Stimulated activated memory B cell treated with anti-CD40 and anti-IgM and Interleukin-4, amounts not matched to agents 10 μg/mL and 1 μg/mL and 100 μg/mL, for 72 hours (primary cell): ENCODE measurements around the gene CHI3L2.

Experiments used
- ATAC-seq: fragments of 150-1000 bp; cut with Tn5 transposase; 2 replicates; pipeline ENCODE4 v1.10.0; 2021
- H3K27ac Mint-ChIP-seq: one replicate; pipeline ENCODE4 v1.8.0; 2022; ENCODE audit warnings: mild to moderate bottlenecking, mixed read lengths
- H3K27me3 Mint-ChIP-seq: one replicate; pipeline ENCODE4 v1.8.0; 2022; ENCODE audit warnings: mixed read lengths
- H3K36me3 Mint-ChIP-seq: one replicate; pipeline ENCODE4 v1.8.0; 2022; ENCODE audit warnings: mixed read lengths
- H3K4me1 Mint-ChIP-seq: one replicate; pipeline ENCODE4 v1.8.0; 2022; ENCODE audit warnings: mixed read lengths
- H3K4me3 Mint-ChIP-seq: one replicate; pipeline ENCODE4 v1.8.0; 2022; ENCODE audit warnings: mild to moderate bottlenecking, moderate library complexity, mixed read lengths
- H3K9me3 Mint-ChIP-seq: one replicate; pipeline ENCODE4 v1.8.0; 2022; ENCODE audit warnings: mixed read lengths

CHI3L2 gene

GRCh38 chr1:111222308-111223125 lies 5.0 kb upstream of the CHI3L2 start:
- Mint-ChIP-seq H3K9me3 (no peaks in the 10 kb centered on the region), H3K27me3 (no peaks in the 10 kb centered on the region), H3K27ac (peak overlapping the region; percentile 86), H3K4me1 (peaks cover 87% of the 10 kb centered on the region), H3K4me3 (peak overlapping the region; percentile 76), H3K36me3 (no peaks in the 10 kb centered on the region)
- peak; percentile 70 for ATAC-seq

DNA sequence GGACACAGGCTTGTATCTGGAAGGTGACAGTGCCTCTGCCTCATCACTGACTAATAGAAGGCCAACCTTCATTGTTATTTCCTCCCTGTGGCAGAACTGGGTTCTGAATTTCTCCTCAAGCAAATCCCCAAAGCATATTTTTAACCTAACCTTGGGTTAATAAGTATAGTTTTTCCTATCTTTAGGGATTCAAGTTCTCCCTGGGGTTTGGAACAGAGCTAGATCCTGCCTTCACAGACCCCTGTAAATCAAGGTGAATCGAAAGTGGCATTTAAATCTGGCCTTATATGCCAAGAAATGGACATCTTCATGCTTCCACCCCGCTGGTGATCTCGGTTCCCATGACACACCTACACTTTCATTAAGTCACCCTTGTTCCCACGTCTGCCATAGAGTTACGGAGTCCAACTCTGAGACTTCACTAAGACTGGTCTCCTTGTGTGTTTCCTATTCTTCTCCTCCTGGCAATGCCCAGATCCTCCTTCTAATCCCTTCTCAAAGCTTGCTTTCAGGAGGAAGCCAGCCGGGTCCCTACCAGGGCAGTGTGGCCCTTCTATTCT lies 4.3 kb upstream of the CHI3L2 start:
- peaks cover 87% of the 10 kb centered on the region for H3K4me1 Mint-ChIP-seq
- no peak for ATAC-seq
- H3K4me3 Mint-ChIP-seq, result no peak overlapping the region
- H3K36me3 Mint-ChIP-seq, result no peaks in the 10 kb centered on the region
- H3K27me3 Mint-ChIP-seq, result no peaks in the 10 kb centered on the region
- H3K27ac Mint-ChIP-seq, result peak overlapping the region; percentile 86
- H3K9me3 Mint-ChIP-seq, result no peaks in the 10 kb centered on the region

DNA sequence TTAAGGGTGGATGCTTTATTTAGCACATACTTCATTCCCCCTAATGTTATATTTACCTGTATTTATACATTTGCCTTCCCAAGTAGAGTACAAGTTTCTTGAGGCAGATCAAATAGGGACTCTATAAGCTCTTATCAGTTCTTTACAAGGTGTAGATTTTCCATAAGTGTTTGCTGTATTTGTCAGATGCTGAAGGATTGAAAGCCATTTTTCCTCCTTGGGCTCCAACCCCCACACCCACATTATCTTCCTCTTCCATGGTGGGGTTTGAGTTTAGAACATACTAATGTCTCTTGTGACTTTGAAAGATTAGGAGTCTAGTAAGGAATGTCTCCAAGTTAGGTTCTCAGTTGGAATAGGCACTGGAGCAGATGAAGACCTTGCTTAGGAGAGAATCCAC lies 2.4 kb upstream of the CHI3L2 start:
- H3K27ac Mint-ChIP-seq, result peak overlapping the region; percentile 70
- H3K9me3 Mint-ChIP-seq, result no peaks in the 10 kb centered on the region
- no peaks in the 10 kb centered on the region for H3K36me3 Mint-ChIP-seq
- peaks cover 80% of the 10 kb centered on the region for H3K4me1 Mint-ChIP-seq
- no peak overlapping the region for H3K4me3 Mint-ChIP-seq
- no peaks in the 10 kb centered on the region for H3K27me3 Mint-ChIP-seq
- ATAC-seq, result no peak

GRCh38 chr1:111225717-111226400 lies 1.7 kb upstream of the CHI3L2 start:
- H3K4me3 Mint-ChIP-seq, result no peak overlapping the region

DNA sequence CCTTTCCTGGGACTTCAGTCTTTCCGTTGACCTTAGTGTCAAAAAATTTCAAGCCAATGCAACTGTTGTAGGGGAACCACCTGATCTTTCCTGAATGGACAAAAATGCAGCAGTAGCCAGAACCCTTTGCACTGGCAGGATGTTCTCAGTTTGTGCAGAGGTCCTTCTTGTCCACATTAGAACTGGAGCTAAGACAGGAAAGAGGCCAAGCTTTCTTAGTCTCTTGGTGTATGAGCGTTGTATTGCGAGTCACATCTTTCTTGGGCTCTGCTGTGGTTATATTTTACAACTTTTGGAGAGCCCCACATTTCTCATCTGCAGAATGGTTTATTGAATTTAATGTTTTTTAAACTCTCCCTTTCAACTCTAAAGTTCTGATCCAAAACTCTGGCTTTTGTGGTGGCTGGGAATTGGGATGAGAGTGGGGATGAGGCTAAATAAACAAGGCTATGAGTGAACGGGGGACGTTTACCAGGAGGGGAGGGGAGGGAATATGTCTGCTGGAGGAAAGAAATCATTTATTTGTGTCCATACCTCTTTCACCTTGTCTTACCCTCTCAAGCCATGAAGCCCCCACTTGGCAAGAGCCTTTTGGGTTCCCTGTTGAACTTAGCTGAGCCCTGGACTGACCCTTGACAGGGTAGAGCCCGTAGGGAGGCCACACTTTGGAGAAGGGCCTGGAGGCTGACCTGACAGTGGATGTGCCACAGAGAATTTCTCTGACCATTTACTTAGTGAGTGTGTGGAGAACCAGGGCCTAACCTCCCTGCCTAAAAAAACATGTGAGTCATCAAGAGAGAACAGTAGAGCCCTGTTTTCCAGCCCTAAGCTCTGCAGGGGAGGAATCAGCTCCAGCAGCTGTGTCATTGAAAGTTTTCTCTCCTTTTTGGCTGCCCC lies 586 bp downstream of the CHI3L2 start:
- no peaks in the 10 kb centered on the region for H3K9me3 Mint-ChIP-seq

More at GRCh38 chr1:111225717-111226400, 1.7 kb upstream of the CHI3L2 start:
- peak overlapping the region; percentile 70 for H3K27ac Mint-ChIP-seq
- no peak for ATAC-seq
- H3K36me3 Mint-ChIP-seq, result no peaks in the 10 kb centered on the region
- peaks cover 80% of the 10 kb centered on the region for H3K4me1 Mint-ChIP-seq
- H3K27me3 Mint-ChIP-seq, result no peaks in the 10 kb centered on the region
- H3K9me3 Mint-ChIP-seq, result no peaks in the 10 kb centered on the region

DNA sequence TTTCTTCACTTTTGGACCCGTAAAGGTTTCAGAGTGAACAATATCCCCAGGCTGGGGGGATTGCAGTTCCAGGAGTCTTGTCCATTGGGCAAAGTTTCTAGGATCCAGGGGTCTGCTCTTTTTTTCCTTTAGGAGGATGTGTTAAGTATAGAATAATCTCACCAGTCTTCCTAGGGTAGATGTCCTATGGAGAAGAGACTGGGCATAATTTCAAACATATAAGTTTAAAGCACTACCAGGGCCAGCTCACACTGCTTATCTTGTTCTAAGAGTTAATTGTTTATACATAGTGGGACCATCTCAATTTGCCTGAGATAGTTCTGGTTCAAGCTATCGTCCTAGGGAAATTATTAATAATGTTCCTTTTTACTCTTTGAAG lies 1.2 kb downstream of the CHI3L2 start:
- Mint-ChIP-seq H3K4me3 (no peak overlapping the region), H3K4me1 (peaks cover 58% of the 10 kb centered on the region), H3K9me3 (no peaks in the 10 kb centered on the region), H3K36me3 (no peaks in the 10 kb centered on the region), H3K27me3 (no peaks in the 10 kb centered on the region), H3K27ac (peak overlapping the region; percentile 88)
- no peak for ATAC-seq

More for the DNA sequence above, 586 bp downstream of the CHI3L2 start:
- Mint-ChIP-seq H3K36me3 (no peaks in the 10 kb centered on the region), H3K27me3 (no peaks in the 10 kb centered on the region), H3K27ac (peak overlapping the region; percentile 38), H3K4me1 (peaks cover 64% of the 10 kb centered on the region), H3K4me3 (no peak overlapping the region)
- ATAC-seq, result no peak

DNA sequence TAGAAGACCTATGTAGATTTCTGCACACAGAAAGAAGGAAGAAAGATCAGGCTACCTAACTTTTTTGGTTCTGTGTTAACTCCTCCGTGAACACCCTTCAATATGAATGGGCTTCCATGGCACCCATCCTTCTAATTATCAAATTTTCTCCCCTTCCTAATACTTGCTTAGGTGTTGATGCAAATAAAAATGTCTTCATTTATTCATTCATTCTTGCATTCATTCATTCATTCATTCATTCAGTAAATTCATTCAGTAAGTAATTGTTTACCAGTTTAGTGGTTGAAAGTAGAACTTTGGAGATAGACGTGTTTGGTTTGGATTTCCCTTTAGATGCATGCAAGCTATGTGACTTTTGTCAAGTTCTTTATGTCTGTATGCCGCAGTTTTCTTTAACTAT lies 4.6 kb downstream of the CHI3L2 start:
- peaks cover 17% of the 10 kb centered on the region for H3K36me3 Mint-ChIP-seq
- H3K27ac Mint-ChIP-seq, result no peak overlapping the region
- no peaks in the 10 kb centered on the region for H3K27me3 Mint-ChIP-seq
- no peak overlapping the region for H3K4me3 Mint-ChIP-seq
- H3K9me3 Mint-ChIP-seq, result no peaks in the 10 kb centered on the region
- peaks cover 44% of the 10 kb centered on the region for H3K4me1 Mint-ChIP-seq
- ATAC-seq, result no peak

DNA sequence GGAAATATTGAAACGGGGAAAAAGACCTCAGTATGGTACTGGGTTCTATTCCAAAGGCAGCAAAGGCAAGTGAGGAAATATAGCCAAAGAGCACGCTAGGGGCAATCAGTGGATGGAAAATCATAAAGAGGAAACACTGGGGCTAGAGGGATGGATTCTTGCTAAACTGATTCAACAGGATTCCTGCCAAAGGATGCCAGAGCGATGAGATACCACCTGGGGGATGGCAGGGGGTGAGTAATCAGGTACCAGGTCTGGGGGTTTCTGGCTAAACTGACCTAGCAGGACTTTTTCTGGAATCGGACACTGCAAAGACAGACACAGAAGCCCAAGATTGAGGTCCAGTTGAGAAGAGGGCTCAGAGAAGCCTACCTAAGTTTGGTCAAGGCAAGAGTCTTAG lies 6.7 kb downstream of the CHI3L2 start:
- H3K9me3 Mint-ChIP-seq, result no peaks in the 10 kb centered on the region
- peaks cover 30% of the 10 kb centered on the region for H3K36me3 Mint-ChIP-seq
- H3K27ac Mint-ChIP-seq, result no peak overlapping the region
- ATAC-seq, result no peak
- H3K27me3 Mint-ChIP-seq, result no peaks in the 10 kb centered on the region
- H3K4me1 Mint-ChIP-seq, result peaks cover 35% of the 10 kb centered on the region
- no peak overlapping the region for H3K4me3 Mint-ChIP-seq

GRCh38 chr1:111234866-111235265 lies 7.4 kb downstream of the CHI3L2 start:
- Mint-ChIP-seq H3K27me3 (no peaks in the 10 kb centered on the region), H3K4me3 (no peak overlapping the region), H3K4me1 (peaks cover 32% of the 10 kb centered on the region), H3K9me3 (no peaks in the 10 kb centered on the region), H3K27ac (no peak overlapping the region), H3K36me3 (peaks cover 36% of the 10 kb centered on the region)
- no peak for ATAC-seq

- no peak overlapping the region for H3K27ac Mint-ChIP-seq
- H3K4me1 Mint-ChIP-seq, result peaks cover 17% of the 10 kb centered on the region
- ATAC-seq, result no peak
- peaks cover 48% of the 10 kb centered on the region for H3K36me3 Mint-ChIP-seq
- H3K4me3 Mint-ChIP-seq, result no peak overlapping the region
- H3K9me3 Mint-ChIP-seq, result no peaks in the 10 kb centered on the region
- H3K27me3 Mint-ChIP-seq, result no peaks in the 10 kb centered on the region
These were observed 8.9 kb downstream of the CHI3L2 start for GRCh38 chr1:111236379-111236778.

DNA sequence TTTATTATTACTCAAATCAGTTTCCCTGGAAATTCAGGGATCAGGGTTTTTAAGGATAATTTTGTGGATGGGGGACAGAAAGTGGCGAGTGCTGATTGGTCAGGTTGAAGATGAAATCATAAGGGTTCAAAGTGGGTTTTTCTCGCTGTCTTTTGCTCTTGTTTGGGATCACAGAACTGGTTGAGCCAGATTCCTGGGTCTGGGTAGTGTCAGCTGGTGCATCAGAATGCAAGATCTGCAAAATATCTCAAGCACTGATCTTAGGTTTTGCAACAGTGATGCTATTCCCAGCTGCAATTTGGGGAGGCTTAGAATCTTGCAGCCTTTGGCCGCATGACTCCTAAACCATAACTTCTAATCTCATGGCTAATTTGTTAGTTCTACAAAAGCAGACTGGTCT lies 9.3 kb downstream of the CHI3L2 start:
- H3K4me3 Mint-ChIP-seq, result no peak overlapping the region
- no peaks in the 10 kb centered on the region for H3K9me3 Mint-ChIP-seq
- peaks cover 16% of the 10 kb centered on the region for H3K4me1 Mint-ChIP-seq
- no peaks in the 10 kb centered on the region for H3K27me3 Mint-ChIP-seq
- peaks cover 51% of the 10 kb centered on the region for H3K36me3 Mint-ChIP-seq
- H3K27ac Mint-ChIP-seq, result no peak overlapping the region
- ATAC-seq, result no peak

GRCh38 chr1:111238056-111238795 lies 10.7 kb downstream of the CHI3L2 start:
- H3K27ac Mint-ChIP-seq, result no peak overlapping the region
- peaks cover 16% of the 10 kb centered on the region for H3K4me1 Mint-ChIP-seq
- no peaks in the 10 kb centered on the region for H3K27me3 Mint-ChIP-seq
- no peaks in the 10 kb centered on the region for H3K9me3 Mint-ChIP-seq
- peaks cover 61% of the 10 kb centered on the region for H3K36me3 Mint-ChIP-seq
- no peak for ATAC-seq
- H3K4me3 Mint-ChIP-seq, result no peak overlapping the region

DNA sequence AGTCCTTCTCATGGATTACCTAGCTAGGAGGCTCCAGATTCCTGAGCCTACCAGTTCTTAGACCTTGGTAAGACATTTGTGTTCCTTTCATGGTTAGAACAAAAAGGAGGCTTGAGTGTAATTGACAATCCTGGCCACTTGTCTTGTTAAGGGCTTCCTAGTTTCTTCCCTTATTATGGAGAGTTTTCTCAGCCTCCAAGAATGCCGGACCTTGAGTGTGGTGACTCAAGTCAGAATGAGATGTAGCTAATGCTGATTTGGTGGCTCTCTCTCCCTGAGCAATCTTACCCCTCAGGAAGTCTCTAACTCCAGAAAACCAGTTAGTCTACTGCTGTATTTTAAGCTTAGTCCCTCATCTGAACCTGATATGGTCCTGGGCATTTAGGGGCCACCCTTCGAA lies 14.3 kb downstream of the CHI3L2 start:
- H3K36me3 Mint-ChIP-seq, result peaks cover 53% of the 10 kb centered on the region
- H3K4me1 Mint-ChIP-seq, result peaks cover 6% of the 10 kb centered on the region
- no peaks in the 10 kb centered on the region for H3K9me3 Mint-ChIP-seq
- H3K27me3 Mint-ChIP-seq, result no peaks in the 10 kb centered on the region
- no peak overlapping the region for H3K27ac Mint-ChIP-seq
- H3K4me3 Mint-ChIP-seq, result no peak overlapping the region
- no peak for ATAC-seq

- no peak overlapping the region for H3K27ac Mint-ChIP-seq
- H3K4me1 Mint-ChIP-seq, result peaks cover 6% of the 10 kb centered on the region
- H3K27me3 Mint-ChIP-seq, result no peaks in the 10 kb centered on the region
- ATAC-seq, result no peak
- no peaks in the 10 kb centered on the region for H3K9me3 Mint-ChIP-seq
- H3K4me3 Mint-ChIP-seq, result no peak overlapping the region
- peaks cover 42% of the 10 kb centered on the region for H3K36me3 Mint-ChIP-seq
These were observed 15.5 kb downstream of the CHI3L2 start for GRCh38 chr1:111242805-111243523.
